GM21723 (cell line): Measurements from ENCODE around the gene SLC5A10.
"Not testable (repeated sequence)": the region's sequence is repeated elsewhere in the genome, so short reads cannot be mapped to it uniquely, and the experiment has no call there.

Source experiments
- ATAC-seq: cut with Tn5 transposase; IDR thresholded peaks from one replicate; pipeline ENCODE4 v1.9.1; 2021; ENCODE audit warnings: mild to moderate bottlenecking, moderate library complexity; ENCODE audit not compliant: unreplicated experiment

Gene SLC5A10

DNA sequence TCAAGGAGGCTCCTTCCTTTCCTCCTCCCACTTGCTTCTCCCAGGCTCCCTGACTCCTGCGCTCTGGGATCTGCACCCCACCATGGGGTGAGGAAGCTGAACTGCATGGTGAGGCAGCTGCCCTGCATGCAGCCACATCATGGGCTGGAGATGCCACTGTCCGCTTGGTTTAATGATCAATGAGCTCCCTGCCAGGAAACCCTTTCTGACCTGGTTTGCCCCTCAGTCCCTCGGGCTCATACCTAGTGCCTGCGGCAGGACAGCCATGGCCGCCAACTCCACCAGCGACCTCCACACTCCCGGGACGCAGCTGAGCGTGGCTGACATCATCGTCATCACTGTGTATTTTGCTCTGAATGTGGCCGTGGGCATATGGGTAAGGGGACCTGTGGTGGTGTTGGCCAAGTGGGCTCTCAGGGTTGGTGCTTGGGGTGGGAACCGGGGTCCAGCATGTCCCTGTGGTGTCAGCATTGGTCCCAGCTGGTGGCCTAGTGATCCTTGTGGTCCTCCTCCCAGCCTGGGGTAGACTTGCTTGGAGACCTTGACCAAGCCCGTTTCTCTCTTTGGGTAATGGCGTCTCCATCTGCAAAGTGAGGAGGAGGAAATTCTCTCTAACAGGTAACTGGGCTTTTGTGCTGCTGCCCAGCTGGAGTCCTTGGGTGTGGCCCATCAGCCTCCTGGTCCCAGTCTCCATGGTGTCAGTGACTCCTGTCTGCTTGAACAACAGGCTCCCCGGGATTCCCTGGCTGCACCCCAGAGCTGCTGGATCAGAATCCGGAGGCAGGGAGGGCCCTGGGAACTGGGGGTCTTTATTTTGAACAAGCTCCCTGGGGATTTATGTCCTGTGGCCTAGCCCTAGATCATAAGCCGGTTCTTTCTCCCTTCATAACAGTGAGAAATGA, at the start of gene SLC5A10:
TSS of gene SLC5A10 (plus strand) at position 225 of the 902 bp plus-strand sequence. CDS start at position 266, 41 bp downstream.
- ATAC-seq: no peak

DNA sequence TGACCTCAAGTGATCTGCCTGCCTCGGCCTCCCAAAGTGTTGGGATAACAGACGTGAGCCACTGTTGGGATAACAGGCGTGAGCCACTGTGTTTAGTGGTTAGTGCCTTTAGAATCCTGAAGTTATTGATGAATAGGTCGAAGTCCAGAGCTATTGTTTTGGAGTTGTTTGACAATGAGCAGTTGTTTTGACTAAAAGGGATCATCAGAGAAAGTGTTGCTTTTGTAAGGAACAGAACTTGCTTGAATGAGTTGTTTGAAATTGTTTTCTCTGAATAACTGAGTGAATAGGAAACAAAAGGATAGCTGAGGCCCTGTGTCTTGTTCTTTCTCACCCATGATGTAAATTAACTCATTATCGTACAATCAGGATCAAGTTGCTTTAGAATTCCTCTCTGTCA, 47.5 kb upstream of the SLC5A10 start:
- no peak for ATAC-seq

DNA sequence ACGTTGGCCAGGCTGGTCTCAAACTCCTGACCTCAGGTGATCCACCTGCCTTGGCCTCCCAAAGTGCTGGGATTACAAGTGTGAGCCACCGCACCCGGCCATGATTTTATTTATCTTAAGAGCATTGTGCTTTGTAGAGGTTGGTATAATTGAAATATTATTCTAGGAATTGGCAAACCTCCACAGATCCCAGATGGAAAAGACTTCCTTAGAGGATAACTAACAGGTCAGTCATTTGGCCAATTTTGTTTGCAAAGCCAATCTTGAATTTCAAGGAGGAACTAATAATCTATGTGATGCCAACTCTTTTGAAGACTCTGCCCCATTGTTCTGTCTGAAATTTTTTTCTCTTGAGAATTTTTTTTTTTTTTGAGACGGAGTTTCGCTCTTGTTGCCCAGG, 46.7 kb upstream of the SLC5A10 start:
- ATAC-seq: no peak

DNA sequence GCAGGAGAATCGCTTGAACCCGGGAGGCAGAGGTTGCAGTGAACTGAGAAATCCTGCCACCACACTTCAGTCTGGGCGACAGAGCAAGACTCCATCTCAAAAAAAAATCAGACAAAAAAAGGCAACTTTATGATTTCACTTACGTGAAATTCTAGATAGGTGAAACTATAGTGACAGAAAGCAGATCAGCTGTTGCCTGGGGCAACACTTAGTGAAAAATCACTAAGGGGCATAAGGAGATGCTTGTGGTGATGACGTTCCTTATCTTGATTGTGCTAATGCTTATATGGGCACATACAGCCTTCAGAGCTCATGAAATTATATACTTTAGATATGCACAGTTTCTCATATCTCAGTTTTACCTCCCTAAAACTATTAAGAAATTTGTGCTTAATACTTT, 41.6 kb upstream of the SLC5A10 start:
- ATAC-seq: no peak

DNA sequence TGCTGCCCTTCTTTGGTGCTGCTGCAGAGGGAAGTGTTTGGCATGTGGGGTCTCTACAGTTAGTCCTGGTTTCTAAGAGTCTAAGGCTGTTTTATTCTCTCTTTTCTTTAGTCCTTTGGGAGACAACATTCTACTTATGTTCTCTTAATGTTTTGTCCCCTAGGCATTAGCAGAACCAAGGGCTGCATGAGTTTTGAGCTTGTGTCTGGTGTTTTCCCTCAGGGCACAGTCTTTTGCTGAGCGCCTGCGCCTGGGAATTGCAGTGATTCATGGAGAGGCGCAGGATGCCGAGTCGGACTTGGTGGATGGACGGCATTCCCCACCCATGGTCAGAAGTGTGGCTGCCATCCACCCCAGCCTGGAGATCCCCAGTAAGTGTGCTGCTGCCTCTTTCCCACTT, 41.1 kb upstream of the SLC5A10 start:
- ATAC-seq: no peak

DNA sequence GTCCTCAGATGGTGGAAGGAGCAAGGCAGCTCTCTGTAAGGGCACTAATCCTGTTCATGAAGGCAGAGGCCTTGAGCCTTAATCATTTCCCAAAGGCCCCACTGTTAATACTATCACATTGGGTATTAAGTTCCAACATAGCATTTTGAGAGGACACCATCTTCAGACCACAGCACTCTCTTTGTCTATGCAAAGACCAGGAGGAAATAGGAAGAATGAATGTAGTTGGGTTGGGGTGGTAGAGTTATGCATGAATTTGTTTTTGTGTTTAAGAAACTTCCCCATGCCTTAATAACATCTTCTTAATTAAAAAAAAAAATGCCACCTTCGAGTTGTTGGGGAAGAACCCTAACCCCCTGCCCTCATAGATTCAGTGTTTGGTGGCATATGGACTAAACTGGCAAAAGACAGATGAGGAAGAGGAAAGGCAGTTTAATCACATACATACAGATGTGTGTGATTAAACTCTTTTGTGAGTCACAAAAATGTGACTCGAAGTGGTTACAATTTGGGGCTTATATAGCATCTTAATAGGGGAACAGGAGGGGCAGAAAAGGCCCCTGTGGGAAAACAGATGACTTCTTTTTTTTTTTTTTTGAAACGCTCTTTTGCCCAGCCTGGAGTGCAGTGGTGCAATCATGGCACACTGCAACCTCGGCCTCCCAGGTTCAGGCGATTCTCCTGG, 35.0 kb upstream of the SLC5A10 start:
- no peak for ATAC-seq

DNA sequence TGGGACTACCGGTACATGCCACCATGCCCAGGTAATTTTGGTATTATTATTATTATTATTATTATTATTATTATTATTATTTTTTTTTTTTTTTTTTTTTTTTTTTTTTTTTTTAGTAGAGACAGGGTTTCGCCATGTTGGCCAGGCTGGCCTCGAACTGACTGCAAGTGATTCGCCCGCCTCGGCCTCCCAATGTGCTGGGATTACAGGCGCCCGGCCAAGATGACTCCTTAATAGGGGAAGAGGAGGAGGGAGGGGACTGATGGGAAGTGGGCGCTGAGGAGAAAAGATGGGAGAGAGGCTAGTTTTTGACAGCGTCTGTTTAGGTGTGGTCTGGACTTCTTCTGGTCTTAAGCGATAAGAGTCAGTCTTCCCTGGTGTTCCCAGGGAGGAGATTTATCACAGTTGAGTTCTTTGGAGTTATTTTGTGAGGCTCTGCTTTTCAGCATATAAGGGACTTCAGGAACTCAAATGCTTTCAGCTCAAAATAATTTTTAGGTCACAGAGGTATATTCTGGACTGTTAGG, 34.4 kb upstream of the SLC5A10 start:
- no peak for ATAC-seq

DNA sequence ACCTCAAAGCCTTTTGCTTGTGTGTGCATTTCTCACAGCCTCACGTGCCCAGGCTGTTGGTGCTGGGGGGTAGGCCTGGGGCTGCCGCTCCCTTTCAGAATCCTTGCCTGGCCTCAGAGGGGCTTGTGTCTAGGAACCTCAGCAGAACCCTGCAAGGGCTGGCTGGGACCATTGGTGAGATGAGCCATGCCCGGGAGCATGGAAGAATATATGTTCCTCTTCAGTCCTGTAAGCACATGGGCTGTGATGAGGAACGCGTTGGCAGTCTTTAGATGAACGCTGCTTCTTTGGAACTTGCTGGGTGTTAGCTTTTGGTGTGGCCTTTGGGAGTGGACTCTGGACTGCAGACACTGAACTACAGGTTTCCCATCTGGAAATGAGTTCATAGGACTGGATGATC, 32.0 kb upstream of the SLC5A10 start:
- ATAC-seq: no peak

DNA sequence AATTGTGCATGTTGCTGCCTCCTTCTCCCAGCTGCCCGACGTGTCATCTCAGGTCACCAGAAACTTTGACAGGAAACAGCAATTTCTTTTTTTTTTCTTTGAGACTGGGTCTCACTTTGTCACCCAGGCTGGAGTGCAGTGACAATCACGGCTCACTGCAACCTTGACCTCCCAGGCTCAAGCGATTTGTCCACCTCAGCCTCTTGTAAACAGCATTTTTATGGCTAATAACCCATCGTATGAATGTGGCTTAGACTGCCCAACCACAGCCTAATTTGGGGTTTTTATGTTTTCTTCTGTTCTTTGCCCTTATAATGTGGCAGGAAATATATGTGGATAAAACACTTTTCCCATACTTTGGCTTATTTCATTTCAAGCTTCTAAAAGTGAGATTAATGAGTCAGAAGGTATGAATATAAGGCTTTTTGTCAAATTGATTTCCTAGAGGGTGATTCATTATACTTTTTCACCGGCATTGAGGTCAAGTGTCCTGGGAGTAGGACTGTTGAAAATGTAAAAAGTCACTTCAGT, 31.0 kb upstream of the SLC5A10 start:
- ATAC-seq: peak; percentile 46

DNA sequence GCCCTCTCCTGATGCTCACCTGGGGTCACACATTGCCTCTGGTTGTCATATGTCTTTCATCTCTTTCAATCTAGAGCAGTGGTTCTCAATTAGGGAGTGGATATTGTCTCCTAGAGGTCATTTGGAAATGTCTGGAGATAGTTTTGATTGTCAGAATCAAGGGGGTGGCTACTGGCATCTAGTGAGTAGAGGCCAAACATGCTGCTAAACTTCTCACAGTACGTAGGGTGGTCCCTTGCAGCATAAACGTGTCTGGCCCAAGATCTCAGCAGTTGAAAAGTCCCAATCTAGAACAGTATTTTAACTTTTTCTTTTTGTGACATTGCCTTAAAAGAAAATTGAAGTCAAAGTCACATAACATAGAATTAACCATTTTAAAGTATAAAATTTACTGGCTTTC, 30.5 kb upstream of the SLC5A10 start:
- ATAC-seq: no peak

DNA sequence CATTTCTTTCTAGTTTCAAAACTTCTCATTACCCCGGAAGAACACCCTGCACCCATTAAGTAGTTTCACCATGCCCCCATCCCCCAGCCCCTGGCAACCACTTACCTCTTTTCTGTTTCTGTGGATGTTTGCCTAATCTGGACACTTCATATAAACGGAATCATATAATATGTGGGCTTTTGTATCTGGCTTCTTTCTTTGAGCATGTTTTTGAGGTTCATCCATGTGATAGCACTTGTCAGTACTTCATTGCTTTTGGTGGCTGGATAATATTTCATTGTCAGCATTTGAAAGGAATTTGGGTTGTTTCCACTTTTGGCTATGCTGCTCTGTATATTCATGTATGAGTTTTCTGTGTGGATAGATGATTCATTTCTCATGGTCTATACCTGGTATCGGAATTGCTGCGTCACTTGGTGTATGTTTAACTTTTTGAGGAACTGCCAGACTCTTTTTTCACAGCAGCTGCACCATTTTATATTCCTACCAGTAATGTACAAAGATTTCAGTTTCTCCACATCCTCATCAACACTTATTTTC, 30.0 kb upstream of the SLC5A10 start:
- ATAC-seq: peak; percentile 62

DNA sequence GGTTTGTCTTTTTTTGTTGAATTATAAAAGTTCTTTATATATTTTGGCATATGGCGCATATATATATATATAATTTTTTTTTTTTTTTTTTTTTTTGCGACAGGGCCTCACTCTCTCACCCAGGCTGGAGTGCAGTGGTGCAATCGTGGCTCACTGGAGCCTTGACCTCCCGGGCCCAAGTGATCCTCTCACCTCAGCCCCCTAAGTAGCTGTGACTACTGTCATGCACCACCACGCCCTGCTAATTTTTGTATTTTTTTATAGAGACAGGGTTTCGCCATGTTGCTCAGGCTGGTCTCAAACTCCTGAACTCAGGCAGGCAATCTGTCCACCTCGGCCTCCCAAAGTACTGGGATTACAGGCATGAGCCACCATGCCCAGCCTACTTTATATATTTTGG, 29.4 kb upstream of the SLC5A10 start:
- ATAC-seq: not testable (repeated sequence)

DNA sequence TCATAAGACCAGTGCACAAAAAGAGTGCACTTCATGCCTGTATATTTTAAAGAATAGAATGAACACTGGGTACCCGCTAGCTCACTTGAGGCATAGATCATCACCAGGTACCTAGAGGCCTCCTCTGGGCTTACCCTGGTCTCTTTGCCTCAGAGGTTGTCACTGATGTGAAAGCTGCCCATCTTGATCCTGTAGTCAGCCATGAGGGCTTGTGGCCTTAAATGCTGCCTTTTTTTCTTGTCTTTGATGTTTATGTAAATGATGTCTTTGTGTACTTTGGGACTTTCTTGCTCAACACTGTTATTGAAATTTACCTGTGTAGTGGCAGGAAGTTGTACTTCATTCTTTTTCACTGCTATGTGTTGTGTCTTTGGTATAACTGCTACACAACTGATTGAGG, 26.8 kb upstream of the SLC5A10 start:
- no peak for ATAC-seq

DNA sequence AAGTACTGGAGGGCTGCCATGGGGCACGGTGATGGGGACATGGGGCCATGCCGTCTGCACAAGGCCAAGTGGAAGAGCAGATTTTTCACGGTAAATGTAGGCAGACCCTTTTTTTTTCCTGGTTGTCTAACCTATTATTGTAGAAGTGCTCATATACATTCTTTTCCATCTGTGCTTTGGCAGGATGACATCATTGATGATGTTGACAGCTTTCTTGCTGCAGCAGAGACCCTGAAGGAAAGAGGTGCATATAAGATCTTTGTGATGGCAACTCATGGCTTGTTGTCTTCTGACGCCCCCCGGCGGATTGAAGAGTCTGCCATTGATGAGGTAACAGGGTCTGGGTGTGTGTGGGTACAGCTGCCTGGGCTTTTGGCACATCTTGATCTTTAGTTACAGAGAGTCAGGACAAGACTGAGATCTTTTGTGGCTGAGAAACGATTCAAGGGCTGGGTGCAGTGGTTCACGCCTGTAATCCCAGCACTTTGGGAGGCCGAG, 23.3 kb upstream of the SLC5A10 start:
- ATAC-seq: no peak

DNA sequence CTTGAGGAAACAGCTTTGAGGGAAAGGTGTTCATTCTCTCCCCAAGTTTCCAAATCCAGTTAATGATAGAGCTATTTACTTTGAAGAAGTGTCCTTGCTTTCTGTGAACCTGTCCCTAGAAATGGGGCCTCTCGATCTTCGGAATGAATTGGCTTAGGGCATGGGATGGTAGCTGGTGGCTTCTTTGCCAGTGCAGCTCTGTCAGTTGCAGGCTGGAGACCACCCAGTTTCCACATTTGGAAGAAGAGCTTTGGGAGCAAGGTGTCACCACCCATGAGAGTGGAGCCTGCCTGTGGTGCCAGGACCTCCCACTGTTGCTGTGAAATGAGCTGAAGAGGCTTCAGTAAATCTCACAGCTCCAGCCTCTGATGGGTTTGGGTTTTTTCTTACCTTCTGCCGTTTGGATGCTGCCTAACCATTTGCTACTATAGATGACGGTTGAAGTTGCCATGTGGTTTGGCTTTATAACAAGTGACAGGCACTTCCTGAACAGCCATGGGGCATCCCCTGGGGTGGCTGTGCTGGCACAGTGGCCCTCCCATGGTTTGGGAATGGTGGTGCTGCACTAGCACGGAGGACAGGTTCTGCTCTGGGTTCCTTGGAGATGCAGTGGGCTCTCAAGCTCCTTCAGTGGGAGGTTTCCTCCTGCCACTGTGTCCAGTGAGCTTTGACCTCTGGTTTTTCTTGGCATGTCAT, 19.5 kb upstream of the SLC5A10 start:
- no peak for ATAC-seq

DNA sequence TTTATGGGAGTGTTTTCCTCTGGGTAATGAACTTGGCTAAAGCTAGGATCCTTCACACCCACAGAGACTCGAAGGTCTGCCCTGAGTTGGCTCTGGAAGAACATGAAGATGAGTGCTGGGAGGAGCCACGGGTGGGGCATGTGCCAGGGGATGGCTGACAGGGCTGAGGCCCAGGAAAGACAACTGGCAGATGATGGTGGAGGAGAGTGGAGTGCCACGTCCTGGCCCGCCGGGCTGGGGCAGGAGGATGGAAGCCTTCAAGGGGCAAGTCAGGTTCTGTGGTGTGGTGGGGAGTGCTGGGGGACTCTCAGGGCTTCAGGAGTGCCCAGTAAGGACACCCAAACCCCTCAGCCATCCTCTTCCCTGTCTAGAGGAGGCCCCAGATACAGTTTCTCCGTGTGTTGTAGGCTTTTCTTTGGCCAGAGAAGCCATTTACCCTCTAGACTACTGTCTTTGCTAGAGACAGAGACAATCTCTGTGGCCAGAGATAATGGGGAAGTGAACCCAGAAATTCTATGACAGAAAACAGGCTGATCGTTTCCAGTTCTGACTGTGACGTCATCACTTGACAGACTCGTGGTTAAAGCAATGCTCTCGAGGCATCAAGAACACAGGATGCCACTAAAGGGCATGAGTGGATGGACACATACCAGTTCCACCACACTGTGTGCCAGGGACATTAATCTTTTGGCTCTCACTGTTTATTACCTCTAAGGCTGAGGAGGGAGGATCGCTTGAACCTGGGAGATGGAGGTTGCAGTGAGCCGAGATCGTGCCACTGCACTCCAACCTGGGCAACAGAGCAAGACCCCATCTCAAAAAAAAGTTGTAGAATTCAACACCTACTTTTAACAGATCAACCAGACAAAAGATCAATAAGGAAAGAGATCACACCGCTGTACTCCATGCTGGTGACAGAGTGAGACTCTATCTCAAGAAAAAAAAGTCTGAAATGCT, 18.6 kb upstream of the SLC5A10 start:
- no peak for ATAC-seq

DNA sequence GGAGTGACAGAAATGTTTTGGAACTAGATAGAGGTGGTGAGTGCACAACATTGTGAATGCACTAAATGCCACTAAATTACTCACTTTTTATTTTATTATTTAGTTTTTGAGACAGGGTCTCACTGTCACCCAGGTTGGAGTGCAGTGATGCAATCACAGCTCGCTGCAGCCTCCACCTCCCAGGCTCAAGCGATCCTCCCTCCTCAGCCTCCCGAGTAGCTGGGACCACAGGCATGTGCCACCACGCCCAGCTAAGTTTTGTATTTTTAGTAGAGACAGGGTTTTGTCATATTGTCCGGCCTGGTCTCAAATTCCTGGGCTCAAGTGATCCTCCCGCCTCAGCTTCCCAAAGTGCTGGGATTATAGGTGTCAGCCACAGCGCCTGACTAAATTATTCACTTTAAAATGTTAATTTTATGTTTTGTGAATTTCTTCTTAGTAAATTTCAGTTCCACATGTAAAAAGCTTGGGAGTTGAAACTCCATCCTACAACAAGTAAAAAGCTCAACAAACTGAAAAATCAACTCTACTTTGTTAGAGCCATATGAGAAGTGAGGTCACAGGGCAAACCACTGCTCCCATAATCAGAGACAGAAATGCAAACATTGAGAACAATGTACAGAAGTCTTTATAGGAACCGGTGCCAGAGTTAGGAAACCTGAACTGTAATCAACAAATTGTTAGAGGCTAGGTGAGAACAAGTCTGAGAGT, 13.8 kb upstream of the SLC5A10 start:
- ATAC-seq: no peak

DNA sequence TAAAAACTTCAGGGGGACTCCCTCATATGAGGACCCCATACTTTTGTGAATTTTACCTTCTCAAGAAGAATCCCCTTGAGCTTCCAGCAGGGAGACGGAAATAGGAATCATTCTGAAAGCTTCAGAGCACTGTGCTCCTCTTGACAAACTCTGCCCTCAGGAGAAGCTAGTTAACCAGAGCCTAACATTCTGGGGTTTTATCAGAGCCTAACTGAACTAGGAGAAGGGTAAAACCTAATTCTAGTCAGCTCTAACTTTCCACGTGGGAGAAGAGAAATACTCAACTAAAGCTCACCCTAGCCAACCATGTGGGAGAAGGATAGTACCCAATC, 13.3 kb upstream of the SLC5A10 start:
- ATAC-seq: no peak

DNA sequence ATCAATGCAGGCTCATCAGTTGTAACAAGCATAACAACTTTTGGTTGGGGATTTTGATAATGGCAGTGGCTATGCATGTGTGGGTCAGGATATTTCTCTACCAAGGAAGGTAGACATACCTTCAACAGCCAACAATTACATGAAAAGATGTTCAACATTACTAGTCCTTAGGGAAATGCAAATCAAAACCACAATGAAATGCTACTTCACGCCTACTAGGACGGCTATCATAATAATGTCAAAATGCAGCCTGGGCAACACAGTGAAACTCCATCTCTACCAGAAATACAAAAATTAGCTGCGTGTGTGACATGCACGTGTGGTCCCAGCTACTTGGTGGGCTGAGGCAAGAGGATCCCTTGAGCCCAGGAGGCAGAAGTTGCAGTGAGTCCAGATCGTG, 7.3 kb upstream of the SLC5A10 start:
- no peak for ATAC-seq
